Activated CD8-positive, alpha-beta T cell treated with anti-CD3 and anti-CD28 coated beads, Interleukin-2, amount 10 ng/mL, durations not matched to agents 7 days and 5 days (primary cell): ENCODE measurements around the gene FYN. TPM values are rescaled to one million over a fixed set of nuclear protein-coding genes. Genes with fewer than 3 reads are reported as not detected.
A peak's percentile ranks its signal among the peaks of the same experiment; 100 is the strongest.

Experiments used
- ATAC-seq: fragments of 150-1000 bp; cut with Tn5 transposase; one replicate; pipeline ENCODE4 v1.10.0; 2021; ENCODE audit warnings: moderate library complexity
- CTCF ChIA-PET: fragments of 350-600 bp; sonication (Branson Sonifier 250); formaldehyde crosslinking; loops from one replicate; lab custom pipeline; 2021; ENCODE audit warnings: antibody characterized with exemption; lab: Charles Lee
- POLR2A ChIA-PET: fragments of 350-600 bp; sonication (Branson Sonifier 250); formaldehyde crosslinking; loops from one replicate; lab custom pipeline; 2021; ENCODE audit warnings: antibody characterized with exemption; lab: Charles Lee
- DNase-seq: peaks from one replicate; pipeline ENCODE4 v3.0.0-alpha.2; 2020
- H3K27ac Mint-ChIP-seq: one replicate; pipeline ENCODE4 v1.8.0; 2021; ENCODE audit warnings: mild to moderate bottlenecking, mixed read lengths
- H3K27me3 Mint-ChIP-seq: one replicate; pipeline ENCODE4 v1.8.0; 2021; ENCODE audit warnings: low read depth, mixed read lengths
- H3K36me3 Mint-ChIP-seq: one replicate; pipeline ENCODE4 v1.8.0; 2021; ENCODE audit warnings: low read depth, mixed read lengths
- H3K4me1 Mint-ChIP-seq: one replicate; pipeline ENCODE4 v1.8.0; 2021; ENCODE audit warnings: low read depth, mixed read lengths
- H3K4me3 Mint-ChIP-seq: one replicate; pipeline ENCODE4 v1.8.0; 2021; ENCODE audit warnings: mild to moderate bottlenecking, mixed read lengths
- H3K9me3 Mint-ChIP-seq: one replicate; pipeline ENCODE4 v1.8.0; 2022; ENCODE audit warnings: mixed read lengths; ENCODE audit not compliant: insufficient read depth
- total RNA-seq, 2 experiments: library from RNA; stranded (reverse); gene quantifications; one replicate each; pipeline ENCODE4 v1.2.3, GENCODE V29; 2021

The FYN gene
- total RNA-seq, 2 experiments from 2014 or later: 148 to 154 TPM

GRCh38 chr6:111713811-111714210, 159.4 kb downstream of the FYN start:
- H3K4me1 Mint-ChIP-seq: peaks cover 48% of the 10 kb centered on the region
- H3K27ac Mint-ChIP-seq: peak overlapping the region; percentile 80
- DNase-seq (no peak), ATAC-seq (no peak)
- H3K36me3 Mint-ChIP-seq: peaks cover 60% of the 10 kb centered on the region
- H3K4me3 Mint-ChIP-seq: no peak overlapping the region
- H3K27me3 Mint-ChIP-seq: no peaks in the 10 kb centered on the region
- ChIA-PET POLR2A (interaction anchor here (1.1 kb wide), 1 partner anchor 160 kb away, joined by 3 read pairs; the partner anchor contains the start of gene FYN), CTCF (interaction anchor here (0.8 to 2.1 kb wide), 6 partner anchors 13 to 328 kb away, joined by 3 to 7 read pairs (median 4); partner anchors contain the start of gene FYN)
- H3K9me3 Mint-ChIP-seq: no peaks in the 10 kb centered on the region

GRCh38 chr6:111713236-111713635, 160.0 kb downstream of the FYN start:
- DNase-seq (no peak), ATAC-seq (no peak)
- Mint-ChIP-seq H3K4me3 (no peak overlapping the region), H3K36me3 (peaks cover 57% of the 10 kb centered on the region), H3K27me3 (no peaks in the 10 kb centered on the region), H3K27ac (no peak overlapping the region), H3K4me1 (peaks cover 48% of the 10 kb centered on the region), H3K9me3 (no peaks in the 10 kb centered on the region)
- ChIA-PET CTCF (interaction anchor here (0.8 to 2.1 kb wide), 6 partner anchors 9 to 331 kb away, joined by 3 to 7 read pairs (median 4); no protein-coding TSS in a partner anchor), POLR2A (interaction anchor here (1.2 kb wide), 1 partner anchor 151 kb away, joined by 3 read pairs; no protein-coding TSS in a partner anchor)

GRCh38 chr6:111711984-111712752, 161.1 kb downstream of the FYN start:
- POLR2A ChIA-PET: interaction anchor here (1.2 kb wide), 1 partner anchor 152 kb away, joined by 3 read pairs; no protein-coding TSS in a partner anchor
- Mint-ChIP-seq H3K36me3 (peaks cover 64% of the 10 kb centered on the region), H3K4me1 (peaks cover 48% of the 10 kb centered on the region), H3K27me3 (no peaks in the 10 kb centered on the region), H3K9me3 (no peaks in the 10 kb centered on the region), H3K27ac (peak overlapping the region; percentile 50), H3K4me3 (no peak overlapping the region)
- ATAC-seq (no peak), DNase-seq (no peak)
- CTCF ChIA-PET: interaction anchor here (0.6 to 1.5 kb wide), 5 partner anchors 10 to 453 kb away, joined by 3 to 7 read pairs (median 4); a partner anchor contains a TSS

GRCh38 chr6:111711476-111711875, 161.8 kb downstream of the FYN start:
- peaks cover 68% of the 10 kb centered on the region for H3K36me3 Mint-ChIP-seq
- peak overlapping the region; percentile 29 for H3K27ac Mint-ChIP-seq

DNA sequence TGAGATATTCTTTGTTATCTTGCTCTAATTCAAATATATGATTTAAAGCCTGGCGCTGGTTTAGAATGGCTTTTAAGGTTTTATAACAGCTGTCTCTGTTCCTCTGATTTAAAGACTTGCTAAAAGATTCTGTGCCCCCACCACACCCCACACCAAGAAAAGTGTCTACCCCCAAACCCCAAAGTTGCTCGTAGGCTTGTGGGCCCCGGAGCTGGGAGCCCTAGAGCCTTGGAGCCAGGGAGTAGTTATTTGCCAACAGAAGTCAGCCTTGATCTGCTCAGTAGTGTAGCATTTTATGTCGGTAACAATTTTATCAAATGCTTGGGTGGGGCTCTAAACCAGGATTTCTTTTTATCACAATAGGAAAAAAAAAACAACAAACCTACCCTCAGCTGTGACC, 162.3 kb downstream of the FYN start:
- Mint-ChIP-seq H3K27me3 (no peaks in the 10 kb centered on the region), H3K27ac (peak overlapping the region; percentile 29), H3K4me3 (no peak overlapping the region), H3K9me3 (no peaks in the 10 kb centered on the region), H3K4me1 (peaks cover 44% of the 10 kb centered on the region), H3K36me3 (peaks cover 65% of the 10 kb centered on the region)
- POLR2A ChIA-PET: interaction anchor here (0.8 to 1.4 kb wide), 3 partner anchors 95 to 452 kb away, joined by 3 to 4 read pairs (median 3); partner anchors contain the start of gene FYN
- DNase-seq (no peak), ATAC-seq (no peak)
- CTCF ChIA-PET: interaction anchor here (0.7 to 3.4 kb wide), 58 partner anchors 12 to 452 kb away, joined by 3 to 94 read pairs (median 5); partner anchors contain the start of gene FYN

More at GRCh38 chr6:111711476-111711875, 161.8 kb downstream of the FYN start:
- ChIA-PET POLR2A (interaction anchor here (0.8 kb wide), 1 partner anchor 162 kb away, joined by 3 read pairs; the partner anchor contains the start of gene FYN), CTCF (interaction anchor here (1.0 to 3.4 kb wide), 14 partner anchors 11 to 452 kb away, joined by 3 to 94 read pairs (median 6); no protein-coding TSS in a partner anchor)
- no peak for DNase-seq
- Mint-ChIP-seq H3K9me3 (no peaks in the 10 kb centered on the region), H3K27me3 (no peaks in the 10 kb centered on the region), H3K4me3 (no peak overlapping the region), H3K4me1 (peaks cover 48% of the 10 kb centered on the region)
- no peak for ATAC-seq

DNA sequence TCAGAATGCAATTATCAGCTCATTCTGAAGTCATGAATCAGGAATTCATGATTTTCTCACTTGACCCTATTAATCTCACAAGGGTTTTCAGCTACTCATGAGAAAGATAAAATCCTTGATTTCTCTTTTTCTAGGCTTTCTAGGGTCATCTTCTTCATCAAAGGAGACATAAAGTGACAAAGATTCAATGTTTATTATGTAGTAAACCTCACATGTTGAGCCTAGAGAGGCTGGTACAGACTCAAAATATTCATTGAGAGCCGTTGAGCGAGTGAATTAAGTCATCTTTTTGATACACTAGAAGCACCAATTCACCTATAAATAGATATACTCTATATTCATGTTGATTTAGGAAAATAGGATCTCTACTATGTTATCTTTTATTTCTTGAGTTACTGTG, 162.8 kb downstream of the FYN start:
- Mint-ChIP-seq H3K9me3 (no peaks in the 10 kb centered on the region), H3K4me3 (no peak overlapping the region), H3K36me3 (peaks cover 64% of the 10 kb centered on the region), H3K27me3 (no peaks in the 10 kb centered on the region), H3K4me1 (peaks cover 41% of the 10 kb centered on the region), H3K27ac (peak overlapping the region; percentile 10)
- ChIA-PET CTCF (interaction anchor here (0.7 to 3.4 kb wide), 67 partner anchors 12 to 453 kb away, joined by 3 to 94 read pairs (median 5); partner anchors contain the start of gene FYN), POLR2A (interaction anchor here (0.6 to 1.4 kb wide), 4 partner anchors 95 to 743 kb away, joined by 3 to 4 read pairs (median 3); partner anchors contain the start of gene FYN)
- no peak for DNase-seq
- no peak for ATAC-seq

GRCh38 chr6:111709615-111710398, 163.4 kb downstream of the FYN start:
- H3K4me1 Mint-ChIP-seq: peaks cover 34% of the 10 kb centered on the region
- no peaks in the 10 kb centered on the region for H3K9me3 Mint-ChIP-seq
- H3K36me3 Mint-ChIP-seq: peaks cover 60% of the 10 kb centered on the region
- CTCF ChIA-PET: interaction anchor here (0.6 to 3.4 kb wide), 69 partner anchors 13 to 527 kb away, joined by 3 to 94 read pairs (median 5); partner anchors contain the start of gene FYN
- peak overlapping the region; percentile 10 for H3K27ac Mint-ChIP-seq
- POLR2A ChIA-PET: interaction anchor here (0.6 to 1.4 kb wide), 4 partner anchors 82 to 743 kb away, joined by 3 to 4 read pairs (median 3); a partner anchor contains a TSS
- ATAC-seq: peak; percentile 87
- H3K27me3 Mint-ChIP-seq: no peaks in the 10 kb centered on the region
- no peak overlapping the region for H3K4me3 Mint-ChIP-seq
- DNase-seq: peak; percentile 72

GRCh38 chr6:111709201-111709600, 164.1 kb downstream of the FYN start:
- H3K36me3 Mint-ChIP-seq: peaks cover 59% of the 10 kb centered on the region

GRCh38 chr6:111707773-111708172, 165.5 kb downstream of the FYN start:
- no peak overlapping the region for H3K4me3 Mint-ChIP-seq
- CTCF ChIA-PET: interaction anchor here (1.6 to 2.8 kb wide), 2 partner anchors 292 to 336 kb away, joined by 4 to 9 read pairs; no protein-coding TSS in a partner anchor

More at GRCh38 chr6:111709201-111709600, 164.1 kb downstream of the FYN start:
- ATAC-seq: no peak
- H3K9me3 Mint-ChIP-seq: no peaks in the 10 kb centered on the region
- H3K27ac Mint-ChIP-seq: no peak overlapping the region
- H3K27me3 Mint-ChIP-seq: no peaks in the 10 kb centered on the region
- H3K4me3 Mint-ChIP-seq: no peak overlapping the region
- peaks cover 28% of the 10 kb centered on the region for H3K4me1 Mint-ChIP-seq
- DNase-seq: no peak
- CTCF ChIA-PET: interaction anchor here (0.6 to 3.4 kb wide), 21 partner anchors 13 to 528 kb away, joined by 3 to 94 read pairs (median 9); no protein-coding TSS in a partner anchor
- POLR2A ChIA-PET: no interaction called here

DNA sequence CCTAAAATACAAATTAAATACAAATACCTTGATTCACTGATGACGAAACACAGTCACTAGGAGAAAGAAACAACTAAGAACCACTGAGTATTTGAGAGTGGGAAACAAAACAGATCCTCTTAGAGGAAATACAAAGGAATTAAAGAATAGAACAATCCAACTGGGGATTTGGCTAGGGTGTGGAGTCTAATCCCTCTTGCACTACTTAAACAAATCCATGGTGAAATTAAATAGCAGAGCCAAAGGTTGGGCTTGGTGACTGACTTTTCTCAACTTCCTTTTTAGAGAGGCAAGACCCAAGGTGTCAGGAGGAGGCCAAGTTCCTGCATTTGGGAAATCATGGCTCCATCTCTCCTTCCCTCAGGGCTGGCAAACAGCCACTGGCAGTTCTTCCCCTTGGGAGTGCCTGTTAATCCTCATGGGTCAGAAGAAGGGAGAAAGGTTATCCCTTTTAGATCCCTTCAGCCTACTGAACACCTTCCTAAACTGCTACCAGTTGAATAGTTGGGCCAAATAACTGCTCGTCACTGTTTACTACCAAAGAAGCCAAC, 166.3 kb downstream of the FYN start:
- Mint-ChIP-seq H3K9me3 (no peaks in the 10 kb centered on the region), H3K36me3 (peaks cover 58% of the 10 kb centered on the region), H3K4me1 (peaks cover 22% of the 10 kb centered on the region), H3K4me3 (no peak overlapping the region), H3K27ac (peak overlapping the region; percentile 25), H3K27me3 (no peaks in the 10 kb centered on the region)
- no peak for ATAC-seq
- DNase-seq: no peak
- CTCF ChIA-PET: interaction anchor here (1.6 to 2.8 kb wide), 2 partner anchors 293 to 337 kb away, joined by 4 to 9 read pairs; no protein-coding TSS in a partner anchor
- POLR2A ChIA-PET: no interaction called here

More at GRCh38 chr6:111707773-111708172, 165.5 kb downstream of the FYN start:
- POLR2A ChIA-PET: no interaction called here
- no peak for DNase-seq
- no peak overlapping the region for H3K27ac Mint-ChIP-seq
- H3K27me3 Mint-ChIP-seq: no peaks in the 10 kb centered on the region
- peaks cover 26% of the 10 kb centered on the region for H3K4me1 Mint-ChIP-seq
- no peaks in the 10 kb centered on the region for H3K9me3 Mint-ChIP-seq
- no peak for ATAC-seq
- H3K36me3 Mint-ChIP-seq: peaks cover 61% of the 10 kb centered on the region
